ENCODE measurements around the gene LOC128125822.

LOC128125822 gene

GRCh38 chr6:63565058-63565726 is 7.1 kb upstream of the LOC128125822 start (continued):
- no peak for TF ChIP-seq ZNF462 (CRISPR knock-in tag; IDR thresholded peaks at IDR 0.05)
- TF ChIP-seq STAT1 (IDR thresholded peaks at IDR 0.05; ENCODE audit: unreplicated experiment) = no peak
- no peak for TF ChIP-seq ZNF114 (CRISPR knock-in tag; IDR thresholded peaks at IDR 0.05)
- TF ChIP-seq NANOG (IDR thresholded peaks at IDR 0.05; ENCODE audit: borderline replicate concordance) = no peak
- TF ChIP-seq ETS1 (IDR thresholded peaks at IDR 0.05) = no peak
- no peak for TF ChIP-seq POLR2AphosphoS5 (IDR thresholded peaks at IDR 0.05; ENCODE audit: low read depth)

Measured in GM23338 (cell line).